Sigmoid colon (tissue), 7 donors: ENCODE results near the gene IGSF5. TPM values are rescaled to one million over a fixed set of nuclear protein-coding genes. Genes with fewer than 3 reads are reported as not detected.
"Not testable (repeated sequence)": the region's sequence is repeated elsewhere in the genome, so short reads cannot be mapped to it uniquely, and the experiment has no call there.

Experiments
- DNase-seq: peaks from one replicate; pipeline ENCODE4 v3.0.0-alpha.2; 2019
- H3K27ac ChIP-seq, 4 donors: fragments of 200-600 bp; sonication (generic); one replicate each; pipeline ENCODE4 v1.5.1; 2016 to 2019; ENCODE audit warnings: mild to moderate bottlenecking in 1 of 4
- H3K27me3 ChIP-seq, 3 donors: fragments of 200-600 bp; sonication (generic); one replicate each; pipeline ENCODE4 v1.5.1; 2019; ENCODE audit warnings: mild to moderate bottlenecking in 1 of 3
- H3K36me3 ChIP-seq, 4 donors: fragments of 200-600 bp; sonication (generic); one replicate each; pipeline ENCODE4 v1.5.1; 2016 to 2019
- H3K4me1 ChIP-seq, 4 donors: fragments of 200-600 bp; sonication (generic); one replicate each; pipeline ENCODE4 v1.5.1; 2017 to 2019
- H3K4me3 ChIP-seq, 4 donors: fragments of 200-600 bp; sonication (generic); one replicate each; pipeline ENCODE4 v1.5.1; 2017 to 2019; ENCODE audit warnings: mild to moderate bottlenecking in 2 of 4, moderate library complexity in 1 of 4
- H3K9me3 ChIP-seq, 4 donors: fragments of 200-600 bp in 3 of 4; sonication (generic) in 3 of 4; one replicate each; pipeline versions ENCODE4 v1.5.1 to v1.6.1; 2013 to 2019
- EP300 ChIP-seq, 4 donors: sonication (generic); formaldehyde crosslinking; IDR thresholded peaks; one replicate each; pipeline ENCODE4 v1.6.1; 2017; ENCODE audit warnings: antibody characterized with exemption in 4 of 4
- POLR2A ChIP-seq, 2 donors: fragments of 450-650 bp; IDR thresholded peaks; one replicate each; pipeline ENCODE4 v1.6.1; 2016; ENCODE audit warnings: antibody characterized with exemption in 2 of 2, mild to moderate bottlenecking in 2 of 2, moderate library complexity in 2 of 2
- POLR2AphosphoS5 ChIP-seq, 4 donors: sonication (generic); formaldehyde crosslinking; IDR thresholded peaks; one replicate each; pipeline ENCODE4 v1.6.1; 2017; ENCODE audit warnings: antibody characterized with exemption in 4 of 4
- WGBS, 2 donors: extraction: QIAGEN DNeasy Blood & Tissue Kit; methylation state at CpG; one replicate each; pipeline ENCODE4 v1.1.7; 2013; 5-methylcytosine and 5-hydroxymethylcytosine counted together
- intact Hi-C: fragments of 100-400 bp; cut with DNase I; formaldehyde crosslinking; loops from one replicate; pipeline ENCODE4 v1.15.1; 2023
- polyA plus RNA-seq, 3 donors: library from polyadenylated mRNA; stranded (reverse); fragments of 200-250 nt; gene quantifications; one replicate each; pipeline ENCODE4 v1.2.3, GENCODE V29; 2013
- total RNA-seq, 4 donors: library from RNA; depleted of rRNA; stranded (reverse); fragments of >200 nt; gene quantifications; one replicate each; pipeline ENCODE4 v1.1.0, GENCODE V29; 2016
- TF ChIP-seq, protein P1 (sequence below), 4 experiments: fragments of 450-650 bp in 3 of 4; fragments of 200-600 bp in 1 of 4; IDR thresholded peaks; one replicate each; pipeline ENCODE4 v1.5.1; 2016 to 2019; ENCODE audit warnings: antibody characterized with exemption in 4 of 4, mild to moderate bottlenecking in 3 of 4, moderate library complexity in 2 of 4
- donor health status: healthy with polysubstance abuse.
- donor health status: Bipolar disorder and iron deficiency.
- donor health status: healthy.

IGSF5 gene
- total RNA-seq (under 1 TPM in 2 of 4 donors, not detected in 2; 0.27 to 0.36 TPM), polyA plus RNA-seq (under 1 TPM in 1 of 3 donors, not detected in 2; 0.09 TPM)

DNA sequence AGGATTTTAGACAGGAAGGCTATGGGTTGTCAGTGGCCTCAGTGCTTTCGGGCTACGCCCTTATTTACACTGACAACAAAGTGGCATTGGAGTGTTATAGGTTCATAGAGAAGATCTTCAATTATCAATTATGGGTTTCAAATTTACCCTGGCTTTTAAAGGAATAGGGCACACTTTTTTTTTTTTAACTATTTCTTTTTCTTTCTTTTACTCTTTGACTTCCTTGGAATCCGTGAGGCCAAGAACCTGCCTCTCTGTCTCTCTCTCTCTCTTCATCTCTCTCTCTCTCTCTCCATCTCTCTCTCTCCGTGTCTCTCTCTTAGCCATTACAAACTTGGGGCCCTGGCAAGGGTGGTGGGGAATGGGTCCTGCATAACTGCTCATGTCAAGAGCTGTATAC is at the start of gene IGSF5:
Gene IGSF5, plus strand, starts transcription at position 301 of the 400 bp plus-strand sequence. CDS start 327 bp downstream, outside the sequence.
- H3K4me3 ChIP-seq, DNase-seq, H3K36me3 ChIP-seq, H3K27ac ChIP-seq, H3K9me3 ChIP-seq, H3K4me1 ChIP-seq, H3K27me3 ChIP-seq, intact Hi-C loops: not testable (repeated sequence)
- 65 to 91% methylated on average over 4 of the region's 4 CpGs for WGBS, 2 donors

DNA sequence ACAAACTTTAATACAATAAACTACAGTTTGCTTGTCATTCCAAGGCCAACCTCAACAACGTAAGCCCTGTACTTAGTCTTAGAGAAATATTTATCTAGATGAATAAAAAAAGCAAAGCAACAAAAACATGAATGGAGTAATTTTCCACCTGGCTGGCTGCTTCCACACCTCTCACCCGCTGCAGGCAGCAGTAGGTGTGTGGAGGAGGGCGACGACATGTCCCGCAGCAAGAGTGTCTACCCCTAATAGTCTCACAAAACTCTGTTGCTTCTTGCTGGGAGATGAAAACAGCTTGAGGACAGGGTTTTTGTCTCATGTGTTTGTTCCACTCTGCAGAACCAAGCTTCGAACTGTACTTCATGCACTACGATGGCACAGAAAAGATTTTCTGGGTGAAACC is 48.8 kb upstream of the IGSF5 start:
- DNase-seq, result no peak
- intact Hi-C loops, result no loop called here
- 82 to 91% methylated on average over 7 of the region's 7 CpGs for WGBS, 2 donors

DNA sequence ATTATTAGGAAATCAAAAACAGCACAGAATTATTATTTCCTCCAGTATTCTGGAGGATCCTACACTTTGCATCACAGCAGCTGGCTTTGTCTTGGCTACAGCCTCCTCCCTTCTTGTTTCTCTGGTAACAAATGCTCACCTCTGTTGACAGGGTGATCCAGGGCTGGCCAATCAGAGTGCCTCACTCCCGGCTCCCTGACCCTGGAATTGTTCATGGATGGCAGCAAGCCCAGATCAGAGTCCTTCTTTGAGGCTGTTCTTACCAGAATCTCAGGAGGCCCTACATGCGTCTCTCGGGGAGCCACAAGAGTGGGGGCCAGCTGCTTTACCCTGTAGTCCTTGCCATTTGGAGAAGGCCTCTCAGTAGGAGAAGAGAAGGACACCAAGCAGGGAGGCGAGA is 48.4 kb upstream of the IGSF5 start:
- Histone ChIP-seq H3K27ac (no peak overlapping the region), H3K36me3 (no peaks in the 10 kb centered on the region), H3K9me3 (no peaks in the 10 kb centered on the region), H3K4me3 (no peak overlapping the region), H3K27me3 (no peaks in the 10 kb centered on the region), H3K4me1 (no peaks in the 10 kb centered on the region)
- DNase-seq, result no peak
- TF ChIP-seq POLR2A (IDR thresholded peaks at IDR 0.05), result no peak
- TF ChIP-seq POLR2AphosphoS5 (IDR thresholded peaks at IDR 0.05), result no peak
- TF ChIP-seq, protein P1, sequence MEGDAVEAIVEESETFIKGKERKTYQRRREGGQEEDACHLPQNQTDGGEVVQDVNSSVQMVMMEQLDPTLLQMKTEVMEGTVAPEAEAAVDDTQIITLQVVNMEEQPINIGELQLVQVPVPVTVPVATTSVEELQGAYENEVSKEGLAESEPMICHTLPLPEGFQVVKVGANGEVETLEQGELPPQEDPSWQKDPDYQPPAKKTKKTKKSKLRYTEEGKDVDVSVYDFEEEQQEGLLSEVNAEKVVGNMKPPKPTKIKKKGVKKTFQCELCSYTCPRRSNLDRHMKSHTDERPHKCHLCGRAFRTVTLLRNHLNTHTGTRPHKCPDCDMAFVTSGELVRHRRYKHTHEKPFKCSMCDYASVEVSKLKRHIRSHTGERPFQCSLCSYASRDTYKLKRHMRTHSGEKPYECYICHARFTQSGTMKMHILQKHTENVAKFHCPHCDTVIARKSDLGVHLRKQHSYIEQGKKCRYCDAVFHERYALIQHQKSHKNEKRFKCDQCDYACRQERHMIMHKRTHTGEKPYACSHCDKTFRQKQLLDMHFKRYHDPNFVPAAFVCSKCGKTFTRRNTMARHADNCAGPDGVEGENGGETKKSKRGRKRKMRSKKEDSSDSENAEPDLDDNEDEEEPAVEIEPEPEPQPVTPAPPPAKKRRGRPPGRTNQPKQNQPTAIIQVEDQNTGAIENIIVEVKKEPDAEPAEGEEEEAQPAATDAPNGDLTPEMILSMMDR (IDR thresholded peaks at IDR 0.05), result no peak
- TF ChIP-seq EP300 (IDR thresholded peaks at IDR 0.05), result no peak
- 36 to 62% methylated on average over 4 of the region's 4 CpGs for WGBS, 2 donors
- intact Hi-C loops, result no loop called here

More for the DNA sequence above, 48.8 kb upstream of the IGSF5 start:
- Histone ChIP-seq H3K27me3 (no peaks in the 10 kb centered on the region), H3K4me3 (no peak overlapping the region), H3K4me1 (no peaks in the 10 kb centered on the region), H3K36me3 (no peaks in the 10 kb centered on the region), H3K9me3 (no peaks in the 10 kb centered on the region), H3K27ac (no peak overlapping the region)
- TF ChIP-seq POLR2AphosphoS5 (IDR thresholded peaks at IDR 0.05) (no peak), POLR2A (IDR thresholded peaks at IDR 0.05) (no peak), EP300 (IDR thresholded peaks at IDR 0.05) (no peak)
- TF ChIP-seq, protein P1 (IDR thresholded peaks at IDR 0.05), result no peak

DNA sequence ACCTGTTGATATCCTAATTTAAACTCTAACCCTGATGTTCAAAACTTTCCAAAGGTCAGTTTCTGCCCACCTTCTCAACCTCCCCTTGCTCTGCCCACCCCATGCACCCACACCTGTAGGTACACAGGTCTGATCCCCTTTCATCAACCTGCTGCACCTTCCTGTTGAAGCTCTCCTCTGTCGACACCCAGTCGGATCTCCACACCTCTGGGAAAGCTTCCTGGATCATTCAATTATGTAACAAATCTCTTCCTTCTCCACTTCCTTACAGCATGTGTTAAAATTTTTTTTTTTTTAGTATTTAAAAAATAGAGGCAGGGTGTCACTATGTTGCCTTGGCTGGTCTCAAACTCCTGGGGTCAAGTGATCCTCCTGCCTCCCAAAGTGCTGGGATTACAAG is 44.7 kb upstream of the IGSF5 start:
- no peaks in the 10 kb centered on the region for H3K36me3 ChIP-seq
- no peak for DNase-seq
- WGBS, 2 donors, result 31 to 54% methylated on average over 2 of the region's 2 CpGs
- H3K27me3 ChIP-seq, result no peaks in the 10 kb centered on the region
- no peak overlapping the region for H3K27ac ChIP-seq
- intact Hi-C loops, result loop anchor here (10.0 kb wide), 1 partner anchor 86 kb away; the partner anchor contains the start of gene B3GALT5
- H3K4me3 ChIP-seq, result no peak overlapping the region
- no peak for TF ChIP-seq EP300 (IDR thresholded peaks at IDR 0.05)
- TF ChIP-seq, protein P1 (IDR thresholded peaks at IDR 0.05), result no peak
- no peaks in the 10 kb centered on the region for H3K4me1 ChIP-seq
- peaks cover 0 to 6% (median 2%) of the 10 kb centered on the region in 4 donors for H3K9me3 ChIP-seq

DNA sequence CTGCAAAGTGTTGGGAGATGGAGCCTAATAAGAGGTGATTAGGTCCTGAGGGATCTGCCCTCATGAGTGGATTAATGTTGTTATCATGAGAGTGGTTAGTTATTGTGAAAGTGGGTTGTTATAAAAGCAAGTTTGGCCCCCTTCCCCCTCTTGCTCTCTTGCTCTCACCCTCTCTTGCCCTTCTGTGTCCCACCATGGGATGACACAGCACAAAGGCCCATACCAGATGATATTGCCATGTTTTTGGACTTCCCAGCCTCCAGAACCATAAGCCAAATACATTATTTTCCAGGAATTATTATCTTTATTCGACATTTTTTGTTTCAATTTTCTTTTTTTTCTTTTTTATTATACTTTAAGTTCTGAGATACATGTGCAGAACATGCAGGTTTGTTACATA is 41.4 kb upstream of the IGSF5 start:
- no peaks in the 10 kb centered on the region for H3K27me3 ChIP-seq
- intact Hi-C loops, result loop anchor here (10.0 kb wide), 1 partner anchor 89 kb away; the partner anchor contains the start of gene B3GALT5
- H3K4me1 ChIP-seq, result no peaks in the 10 kb centered on the region
- no peaks in the 10 kb centered on the region for H3K36me3 ChIP-seq
- H3K27ac ChIP-seq, result no peak overlapping the region
- H3K9me3 ChIP-seq, result peaks cover 0 to 6% (median 2%) of the 10 kb centered on the region in 4 donors
- no peak overlapping the region for H3K4me3 ChIP-seq
- TF ChIP-seq POLR2AphosphoS5 (IDR thresholded peaks at IDR 0.05) (no peak), EP300 (IDR thresholded peaks at IDR 0.05) (no peak), POLR2A (IDR thresholded peaks at IDR 0.05) (no peak)
- TF ChIP-seq, protein P1 (IDR thresholded peaks at IDR 0.05), result no peak
- 80 to 85% methylated on average over 1 of the region's 1 CpG for WGBS, 2 donors
- DNase-seq, result no peak
